ENCODE results near the gene CERS3.

The CERS3 gene

GRCh38 chr15:100529556-100529955, 806 bp upstream of the CERS3 start:
- no peak for DNase-seq (ENCODE audit: low spot score)

- no peak for DNase-seq (ENCODE audit: low spot score)
Measured at GRCh38 chr15:100526027-100526481, 2.7 kb downstream of the CERS3 start.

- no peak for DNase-seq (ENCODE audit: low spot score)
Measured at GRCh38 chr15:100525436-100525835, 3.3 kb downstream of the CERS3 start.

- no peak for DNase-seq (ENCODE audit: low spot score)
Measured at GRCh38 chr15:100524326-100524725, 4.4 kb downstream of the CERS3 start.

- no peak for DNase-seq (ENCODE audit: low spot score)
Measured at GRCh38 chr15:100521907-100522306, 6.8 kb downstream of the CERS3 start.

GRCh38 chr15:100520132-100520921, 8.4 kb downstream of the CERS3 start:
- DNase-seq (ENCODE audit: low spot score), result no peak

- no peak for DNase-seq (ENCODE audit: low spot score)
Measured at GRCh38 chr15:100517846-100518245, 10.9 kb downstream of the CERS3 start.

- DNase-seq (ENCODE audit: low spot score), result no peak
Measured at GRCh38 chr15:100516643-100517512, 11.9 kb downstream of the CERS3 start.

- no peak for DNase-seq (ENCODE audit: low spot score)
Measured at GRCh38 chr15:100515758-100516157, 13.0 kb downstream of the CERS3 start.

- no peak for DNase-seq (ENCODE audit: low spot score)
Measured at GRCh38 chr15:100508641-100509300, 20.0 kb downstream of the CERS3 start.

- DNase-seq (ENCODE audit: low spot score), result no peak
Measured at GRCh38 chr15:100502651-100503050, 26.1 kb downstream of the CERS3 start.

- no peak for DNase-seq (ENCODE audit: low spot score)
Measured at GRCh38 chr15:100501117-100501516, 27.6 kb downstream of the CERS3 start.

GRCh38 chr15:100500226-100500990, 28.3 kb downstream of the CERS3 start:
- DNase-seq (ENCODE audit: low spot score), result no peak

- no peak for DNase-seq (ENCODE audit: low spot score)
Measured at GRCh38 chr15:100495861-100496260, 32.9 kb downstream of the CERS3 start.

- no peak for DNase-seq (ENCODE audit: low spot score)
Measured at GRCh38 chr15:100493213-100493612, 35.5 kb downstream of the CERS3 start.

GRCh38 chr15:100484443-100484842, 44.3 kb downstream of the CERS3 start:
- DNase-seq (ENCODE audit: low spot score), result no peak

- DNase-seq (ENCODE audit: low spot score), result no peak
Measured at GRCh38 chr15:100483370-100483769, 45.4 kb downstream of the CERS3 start.

GRCh38 chr15:100476805-100477204, 51.9 kb downstream of the CERS3 start:
- no peak for DNase-seq (ENCODE audit: low spot score)

- DNase-seq (ENCODE audit: low spot score), result no peak
Measured at GRCh38 chr15:100472736-100473135, 56.0 kb downstream of the CERS3 start.

- no peak for DNase-seq (ENCODE audit: low spot score)
Measured at GRCh38 chr15:100471933-100472332, 56.8 kb downstream of the CERS3 start.

GRCh38 chr15:100468285-100468684, 60.5 kb downstream of the CERS3 start:
- no peak for DNase-seq (ENCODE audit: low spot score)

GRCh38 chr15:100466073-100466472, 62.7 kb downstream of the CERS3 start:
- DNase-seq (ENCODE audit: low spot score), result no peak

Measured in SW480 (cell line).